ENCODE measurements around the gene SART1.

The SART1 gene

DNA sequence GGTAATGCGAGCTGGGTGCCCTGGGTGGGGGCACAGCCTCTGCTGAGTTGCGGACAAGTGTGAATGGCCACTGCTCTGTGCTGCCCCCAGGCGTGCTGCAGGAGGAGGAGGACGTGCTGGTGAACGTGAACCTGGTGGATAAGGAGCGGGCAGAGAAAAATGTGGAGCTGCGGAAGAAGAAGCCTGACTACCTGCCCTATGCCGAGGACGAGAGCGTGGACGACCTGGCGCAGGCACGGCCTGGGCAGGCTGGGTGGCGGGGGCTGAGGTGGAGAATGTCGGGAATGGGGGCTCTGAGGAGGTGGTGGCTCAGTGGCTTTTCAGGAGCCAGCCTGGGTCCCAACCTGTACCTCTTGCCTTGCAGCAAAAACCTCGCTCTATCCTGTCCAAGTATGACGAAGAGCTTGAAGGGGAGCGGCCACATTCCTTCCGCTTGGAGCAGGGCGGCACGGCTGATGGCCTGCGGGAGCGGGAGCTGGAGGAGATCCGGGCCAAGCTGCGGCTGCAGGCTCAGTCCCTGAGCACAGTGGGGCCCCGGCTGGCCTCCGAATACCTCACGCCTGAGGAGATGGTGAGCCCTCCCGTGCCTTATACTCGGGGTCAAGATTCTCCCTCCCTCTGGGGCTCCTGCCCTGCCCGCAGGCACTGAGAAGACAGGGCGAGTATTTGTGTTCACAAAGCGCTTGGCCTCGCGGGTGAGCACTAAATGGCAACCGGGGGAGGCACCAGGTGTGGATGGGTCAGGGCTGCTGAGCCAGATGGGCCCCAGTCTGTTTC is 4.6 kb downstream of the SART1 start:
- Histone ChIP-seq H3K9me3 (replicated peaks; ENCODE audit: insufficient read depth, low read length) (no peaks in the 10 kb centered on the region), H3K36me3 (replicated peaks; ENCODE audit: insufficient read depth, low read length) (no peaks in the 10 kb centered on the region; the same call in none of the 2 replicates), H3F3A (ENCODE audit: insufficient read depth, low read length) (no peaks in the 10 kb centered on the region), H3K27ac (ENCODE audit: low read length) (no peak overlapping the region), H3K4me1 (ENCODE audit: low read length) (peaks cover 10% of the 10 kb centered on the region), H4K20me1 (ENCODE audit: insufficient read depth, low read length) (no peaks in the 10 kb centered on the region), H3K9me2 (replicated peaks; ENCODE audit: insufficient read depth, low read length) (no peaks in the 10 kb centered on the region), H2AFZ (ENCODE audit: low read length) (no peak overlapping the region), H3K9ac (ENCODE audit: low read length) (no peak overlapping the region), H3K4me2 (ENCODE audit: low read depth, low read length) (no peak overlapping the region), H3K79me2 (ENCODE audit: low read length) (peaks cover 50% of the 10 kb centered on the region), H3K27me3 (replicated peaks; ENCODE audit: insufficient read depth, low read length) (no peaks in the 10 kb centered on the region), H3K4me3 (ENCODE audit: low read length) (no peak overlapping the region)
- no peak for TF ChIP-seq EZH2phosphoT487 (IDR thresholded peaks at IDR 0.05; ENCODE audit: low read length)
- TF ChIP-seq EZH2 (optimal IDR thresholded peaks at IDR 0.05; ENCODE audit: low read depth, low read length) = no peak
- TF ChIP-seq, protein P1, sequence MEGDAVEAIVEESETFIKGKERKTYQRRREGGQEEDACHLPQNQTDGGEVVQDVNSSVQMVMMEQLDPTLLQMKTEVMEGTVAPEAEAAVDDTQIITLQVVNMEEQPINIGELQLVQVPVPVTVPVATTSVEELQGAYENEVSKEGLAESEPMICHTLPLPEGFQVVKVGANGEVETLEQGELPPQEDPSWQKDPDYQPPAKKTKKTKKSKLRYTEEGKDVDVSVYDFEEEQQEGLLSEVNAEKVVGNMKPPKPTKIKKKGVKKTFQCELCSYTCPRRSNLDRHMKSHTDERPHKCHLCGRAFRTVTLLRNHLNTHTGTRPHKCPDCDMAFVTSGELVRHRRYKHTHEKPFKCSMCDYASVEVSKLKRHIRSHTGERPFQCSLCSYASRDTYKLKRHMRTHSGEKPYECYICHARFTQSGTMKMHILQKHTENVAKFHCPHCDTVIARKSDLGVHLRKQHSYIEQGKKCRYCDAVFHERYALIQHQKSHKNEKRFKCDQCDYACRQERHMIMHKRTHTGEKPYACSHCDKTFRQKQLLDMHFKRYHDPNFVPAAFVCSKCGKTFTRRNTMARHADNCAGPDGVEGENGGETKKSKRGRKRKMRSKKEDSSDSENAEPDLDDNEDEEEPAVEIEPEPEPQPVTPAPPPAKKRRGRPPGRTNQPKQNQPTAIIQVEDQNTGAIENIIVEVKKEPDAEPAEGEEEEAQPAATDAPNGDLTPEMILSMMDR (IDR thresholded peaks at IDR 0.05; ENCODE audit: low read length) = no peak
- no peak for DNase-seq

DNA sequence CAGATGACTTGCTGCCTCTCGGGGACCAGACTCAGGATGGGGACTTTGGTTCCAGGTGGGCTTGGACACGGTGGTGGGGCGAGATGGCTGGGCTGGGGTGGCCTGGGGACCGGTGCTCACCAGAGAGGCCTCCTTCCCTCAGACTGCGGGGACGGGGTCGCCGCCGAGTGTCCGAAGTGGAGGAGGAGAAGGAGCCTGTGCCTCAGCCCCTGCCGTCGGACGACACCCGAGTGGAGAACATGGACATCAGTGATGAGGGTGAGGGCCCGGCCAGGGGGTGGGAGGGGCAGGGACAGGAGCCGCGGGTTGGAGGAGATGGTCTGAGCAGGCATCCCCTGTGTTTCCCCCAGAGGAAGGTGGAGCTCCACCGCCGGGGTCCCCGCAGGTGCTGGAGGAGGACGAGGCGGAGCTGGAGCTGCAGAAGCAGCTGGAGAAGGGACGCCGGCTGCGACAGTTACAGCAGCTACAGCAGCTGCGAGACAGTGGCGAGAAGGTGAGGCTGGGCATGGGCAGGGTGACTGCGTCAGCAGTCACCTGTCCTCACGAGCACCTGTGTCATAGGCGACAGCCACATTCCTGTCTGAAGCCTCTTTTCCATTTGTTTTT is 5.9 kb downstream of the SART1 start:
- no peak overlapping the region for H3K9ac ChIP-seq (ENCODE audit: low read length)
- H3K79me2 ChIP-seq (ENCODE audit: low read length) = peaks cover 40% of the 10 kb centered on the region
- DNase-seq = no peak
- no peak overlapping the region for H3K4me3 ChIP-seq (ENCODE audit: low read length)
- H3K4me1 ChIP-seq (ENCODE audit: low read length) = peaks cover 8% of the 10 kb centered on the region
- H3K36me3 ChIP-seq (replicated peaks; ENCODE audit: insufficient read depth, low read length) = no peaks in the 10 kb centered on the region; the same call in none of the 2 replicates
- H3K27me3 ChIP-seq (replicated peaks; ENCODE audit: insufficient read depth, low read length) = no peaks in the 10 kb centered on the region
- no peak overlapping the region for H3K4me2 ChIP-seq (ENCODE audit: low read depth, low read length)
- no peaks in the 10 kb centered on the region for H3K9me2 ChIP-seq (replicated peaks; ENCODE audit: insufficient read depth, low read length)
- H2AFZ ChIP-seq (ENCODE audit: low read length) = no peak overlapping the region
- no peak overlapping the region for H3K27ac ChIP-seq (ENCODE audit: low read length)
- no peaks in the 10 kb centered on the region for H4K20me1 ChIP-seq (ENCODE audit: insufficient read depth, low read length)
- no peaks in the 10 kb centered on the region for H3K9me3 ChIP-seq (replicated peaks; ENCODE audit: insufficient read depth, low read length)
- no peaks in the 10 kb centered on the region for H3F3A ChIP-seq (ENCODE audit: insufficient read depth, low read length)
- TF ChIP-seq EZH2phosphoT487 (IDR thresholded peaks at IDR 0.05; ENCODE audit: low read length) (no peak), EZH2 (optimal IDR thresholded peaks at IDR 0.05; ENCODE audit: low read depth, low read length) (no peak)
- TF ChIP-seq, protein P1 (IDR thresholded peaks at IDR 0.05; ENCODE audit: low read length) = no peak

DNA sequence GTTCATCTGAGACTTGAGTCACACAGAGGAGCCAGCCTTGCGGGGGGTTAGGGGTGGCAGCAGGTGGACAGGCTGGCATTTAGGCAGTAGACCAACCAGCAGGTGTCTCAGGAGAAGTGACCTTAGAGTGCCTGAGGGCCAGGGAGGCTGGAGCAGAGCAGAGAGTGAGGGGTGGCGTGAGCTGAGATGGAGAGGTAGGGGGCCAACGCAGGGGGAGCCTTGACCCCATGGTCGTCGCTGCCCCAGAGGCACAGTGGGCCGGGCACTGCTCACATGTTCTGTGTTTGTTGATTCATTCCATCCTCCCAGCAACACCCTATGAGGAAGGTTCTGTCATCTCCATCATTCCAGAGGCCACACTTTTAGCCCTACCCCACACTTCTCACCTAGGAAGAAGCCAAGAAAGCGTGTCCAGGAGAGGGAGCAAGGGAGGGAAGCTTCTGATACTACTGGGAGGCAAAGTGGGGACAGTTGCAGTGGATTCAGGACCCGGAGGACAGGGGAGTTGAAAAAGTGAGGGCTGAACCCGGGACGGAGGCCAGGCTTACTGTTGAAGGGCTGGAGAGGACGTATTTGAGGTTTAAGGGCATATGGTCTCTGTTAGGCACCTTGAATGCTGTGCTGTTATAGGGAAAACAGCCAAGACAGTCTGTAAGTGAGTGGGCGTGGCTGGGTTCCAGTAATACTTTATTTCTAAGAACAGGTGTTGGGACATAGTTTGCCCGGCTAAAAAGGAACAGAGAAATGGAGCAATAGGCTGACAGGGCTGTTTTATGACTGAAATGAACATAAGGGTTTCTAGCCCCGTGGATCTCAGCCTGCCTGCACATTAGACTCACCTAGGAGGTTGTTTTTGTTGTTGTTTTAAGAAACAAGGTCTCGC is 7.3 kb downstream of the SART1 start:
- H3K9me2 ChIP-seq (replicated peaks; ENCODE audit: insufficient read depth, low read length) = no peaks in the 10 kb centered on the region
- no peak overlapping the region for H3K4me2 ChIP-seq (ENCODE audit: low read depth, low read length)
- no peak overlapping the region for H3K9ac ChIP-seq (ENCODE audit: low read length)
- peaks cover 26% of the 10 kb centered on the region for H3K79me2 ChIP-seq (ENCODE audit: low read length)
- H3K4me3 ChIP-seq (ENCODE audit: low read length) = no peak overlapping the region
- H4K20me1 ChIP-seq (ENCODE audit: insufficient read depth, low read length) = no peaks in the 10 kb centered on the region
- no peak overlapping the region for H3K27ac ChIP-seq (ENCODE audit: low read length)
- H3K36me3 ChIP-seq (replicated peaks; ENCODE audit: insufficient read depth, low read length) = no peaks in the 10 kb centered on the region; the same call in none of the 2 replicates
- no peaks in the 10 kb centered on the region for H3F3A ChIP-seq (ENCODE audit: insufficient read depth, low read length)
- TF ChIP-seq EZH2 (optimal IDR thresholded peaks at IDR 0.05; ENCODE audit: low read depth, low read length) (no peak), EZH2phosphoT487 (IDR thresholded peaks at IDR 0.05; ENCODE audit: low read length) (no peak)
- TF ChIP-seq, protein P1 (IDR thresholded peaks at IDR 0.05; ENCODE audit: low read length) = no peak
- no peak overlapping the region for H2AFZ ChIP-seq (ENCODE audit: low read length)
- no peaks in the 10 kb centered on the region for H3K4me1 ChIP-seq (ENCODE audit: low read length)
- H3K9me3 ChIP-seq (replicated peaks; ENCODE audit: insufficient read depth, low read length) = no peaks in the 10 kb centered on the region
- H3K27me3 ChIP-seq (replicated peaks; ENCODE audit: insufficient read depth, low read length) = no peaks in the 10 kb centered on the region
- no peak for DNase-seq
